Kidney epithelial cell (primary cell): ENCODE data around the gene MRPL21. TPM values are rescaled to one million over a fixed set of nuclear protein-coding genes. Genes with fewer than 3 reads are reported as not detected.

Experiments used
- DNase-seq: peaks from one replicate; pipeline ENCODE4 v3.0.0-alpha.2; 2010; ENCODE audit warnings: low read depth
- H3K27me3 ChIP-seq: 2 replicates; pipeline ENCODE4 v1.6.0; 2011; ENCODE audit warnings: low read length; ENCODE audit not compliant: control insufficient read depth, insufficient read depth
- H3K36me3 ChIP-seq: 2 replicates; pipeline ENCODE4 v1.5.1; 2011; ENCODE audit warnings: low read length; ENCODE audit not compliant: control insufficient read depth, insufficient read depth
- H3K4me3 ChIP-seq: 2 replicates; pipeline ENCODE4 v1.5.1; 2011; ENCODE audit warnings: low read depth, mild to moderate bottlenecking, control low read depth, low read length
- total RNA-seq: library from RNA; depleted of rRNA; stranded (reverse); fragments of >200 nt; gene quantifications from 2 replicates; pipeline ENCODE4 v1.2.3, GENCODE V29; 2015
- TF ChIP-seq, protein P1 (sequence below): IDR thresholded peaks from 2 replicates; pipeline ENCODE4 v1.5.1; 2011; ENCODE audit warnings: mild to moderate bottlenecking, moderate library complexity, low read length, control low read depth, inconsistent platforms; ENCODE audit not compliant: insufficient read depth, poor library complexity, severe bottlenecking

The MRPL21 gene
- total RNA-seq, 1 donor from 2014 or later = 84.3 TPM

DNA sequence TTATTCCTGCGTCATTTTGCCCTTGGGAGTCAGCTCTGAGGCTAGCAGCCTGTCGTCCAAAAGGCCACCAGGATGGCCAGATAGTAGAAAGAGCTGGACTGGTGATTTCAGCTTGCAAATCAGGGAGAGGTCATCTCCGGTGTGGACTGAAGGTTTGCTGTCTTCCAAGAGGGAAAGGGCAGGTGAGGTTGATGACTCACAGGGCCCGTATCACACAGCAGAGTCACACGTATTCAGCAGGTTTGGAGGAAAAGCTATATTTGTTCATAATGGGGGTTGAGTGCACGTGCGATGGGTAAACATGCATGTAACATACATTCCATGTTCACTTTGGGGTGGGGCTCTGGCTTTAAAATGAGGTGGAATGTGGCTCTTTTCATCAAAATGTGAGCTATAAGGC, 25.6 kb downstream of the MRPL21 start:
- no peaks in the 10 kb centered on the region for H3K27me3 ChIP-seq
- no peak overlapping the region for H3K4me3 ChIP-seq
- no peak for DNase-seq
- H3K36me3 ChIP-seq = no peaks in the 10 kb centered on the region
- TF ChIP-seq, protein P1, sequence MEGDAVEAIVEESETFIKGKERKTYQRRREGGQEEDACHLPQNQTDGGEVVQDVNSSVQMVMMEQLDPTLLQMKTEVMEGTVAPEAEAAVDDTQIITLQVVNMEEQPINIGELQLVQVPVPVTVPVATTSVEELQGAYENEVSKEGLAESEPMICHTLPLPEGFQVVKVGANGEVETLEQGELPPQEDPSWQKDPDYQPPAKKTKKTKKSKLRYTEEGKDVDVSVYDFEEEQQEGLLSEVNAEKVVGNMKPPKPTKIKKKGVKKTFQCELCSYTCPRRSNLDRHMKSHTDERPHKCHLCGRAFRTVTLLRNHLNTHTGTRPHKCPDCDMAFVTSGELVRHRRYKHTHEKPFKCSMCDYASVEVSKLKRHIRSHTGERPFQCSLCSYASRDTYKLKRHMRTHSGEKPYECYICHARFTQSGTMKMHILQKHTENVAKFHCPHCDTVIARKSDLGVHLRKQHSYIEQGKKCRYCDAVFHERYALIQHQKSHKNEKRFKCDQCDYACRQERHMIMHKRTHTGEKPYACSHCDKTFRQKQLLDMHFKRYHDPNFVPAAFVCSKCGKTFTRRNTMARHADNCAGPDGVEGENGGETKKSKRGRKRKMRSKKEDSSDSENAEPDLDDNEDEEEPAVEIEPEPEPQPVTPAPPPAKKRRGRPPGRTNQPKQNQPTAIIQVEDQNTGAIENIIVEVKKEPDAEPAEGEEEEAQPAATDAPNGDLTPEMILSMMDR = no peak

DNA sequence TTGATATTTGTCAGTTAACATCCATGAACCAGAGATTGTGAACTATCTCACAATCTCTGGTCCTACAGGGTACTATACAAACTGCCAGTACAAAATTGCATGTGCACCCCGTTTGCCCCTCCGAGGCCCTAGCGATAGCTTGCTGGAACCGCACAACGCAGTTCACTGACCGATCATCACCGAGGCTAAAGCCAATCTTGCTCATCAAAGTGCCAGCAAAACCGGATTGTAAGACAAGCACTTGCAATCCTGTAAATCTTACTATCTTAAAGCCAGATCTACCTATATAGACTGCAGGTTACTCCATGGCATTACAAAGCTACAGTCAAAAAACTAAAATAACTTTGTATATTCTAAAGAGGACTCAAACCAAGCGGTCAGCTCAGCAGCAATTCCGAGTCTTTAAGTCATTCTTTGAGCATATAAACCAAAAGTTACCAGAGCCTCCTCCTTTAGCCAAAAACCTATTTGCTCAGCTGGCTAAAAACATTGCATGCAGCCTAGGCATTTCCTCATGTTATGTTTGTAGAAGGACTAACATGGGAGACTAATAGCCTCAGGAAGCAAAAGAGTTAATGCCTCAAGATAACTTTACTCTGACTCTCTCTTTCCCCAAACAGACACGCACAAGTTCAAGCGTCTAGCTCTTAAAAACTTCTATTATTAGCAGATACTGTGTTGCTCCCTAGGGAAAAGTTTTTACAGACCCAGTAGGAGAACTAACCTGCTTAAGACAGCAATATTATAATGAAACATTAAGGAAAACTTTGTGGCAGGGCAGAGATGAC, 31.2 kb downstream of the MRPL21 start:
- TF ChIP-seq, protein P1 = no peak
- no peak for DNase-seq

DNA sequence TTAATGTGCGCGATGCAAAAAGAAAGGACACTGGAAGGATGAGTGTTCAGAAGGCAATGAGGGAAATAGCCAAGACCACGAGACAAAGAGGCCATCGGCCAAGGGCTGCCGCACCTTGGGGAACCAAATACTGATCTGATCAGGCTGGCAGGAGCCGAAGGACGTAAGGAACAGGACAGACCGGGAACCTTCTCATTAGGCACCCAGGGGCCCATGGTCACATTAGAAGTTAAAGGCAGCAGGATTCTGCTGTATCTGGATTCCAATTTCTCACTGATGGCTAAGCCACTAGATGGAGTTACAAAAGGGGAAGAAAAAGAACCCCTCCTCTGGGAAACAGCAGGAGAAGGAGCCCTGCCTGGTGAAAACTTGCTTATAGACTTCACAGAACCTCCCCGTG, 33.2 kb downstream of the MRPL21 start:
- Histone ChIP-seq H3K27me3 (peaks cover 3% of the 10 kb centered on the region), H3K36me3 (no peaks in the 10 kb centered on the region), H3K4me3 (no peak overlapping the region)
- no peak for DNase-seq
- TF ChIP-seq, protein P1 = no peak

More for the DNA sequence above, 31.2 kb downstream of the MRPL21 start:
- Histone ChIP-seq H3K36me3 (no peaks in the 10 kb centered on the region), H3K27me3 (peaks cover 3% of the 10 kb centered on the region), H3K4me3 (no peak overlapping the region)

DNA sequence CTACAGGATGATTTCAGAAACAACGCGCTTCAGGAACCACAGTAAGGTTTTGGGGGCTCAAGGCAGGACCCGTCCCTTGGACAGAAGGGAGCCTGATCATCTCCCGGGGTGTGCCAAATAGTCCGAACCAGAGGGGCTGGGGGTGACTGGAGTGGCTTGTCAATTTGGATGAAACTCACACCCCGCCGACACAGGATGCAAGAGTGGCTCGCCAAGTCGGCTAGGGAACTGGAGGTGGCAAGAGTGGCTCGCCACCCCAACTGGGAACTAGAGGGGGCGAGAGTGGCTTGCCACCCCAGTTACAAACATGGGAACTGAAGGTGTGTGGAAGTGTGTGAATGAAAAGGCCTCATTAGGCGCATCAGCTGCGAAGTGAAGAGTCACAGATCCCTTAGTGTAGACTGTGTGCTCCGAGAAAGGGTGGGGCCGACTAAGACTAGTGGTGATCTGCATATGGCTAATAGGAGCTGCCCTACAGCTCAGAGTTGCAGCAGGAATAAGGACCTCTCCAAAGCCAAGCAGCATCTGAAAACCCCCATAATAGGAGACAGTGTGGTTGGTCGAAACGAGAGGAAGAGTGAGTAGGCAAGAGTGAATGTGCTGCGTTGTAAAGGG, 35.3 kb downstream of the MRPL21 start:
- H3K4me3 ChIP-seq = no peak overlapping the region
- DNase-seq = no peak
- TF ChIP-seq, protein P1 = no peak
- no peaks in the 10 kb centered on the region for H3K36me3 ChIP-seq
- peaks cover 3% of the 10 kb centered on the region for H3K27me3 ChIP-seq

DNA sequence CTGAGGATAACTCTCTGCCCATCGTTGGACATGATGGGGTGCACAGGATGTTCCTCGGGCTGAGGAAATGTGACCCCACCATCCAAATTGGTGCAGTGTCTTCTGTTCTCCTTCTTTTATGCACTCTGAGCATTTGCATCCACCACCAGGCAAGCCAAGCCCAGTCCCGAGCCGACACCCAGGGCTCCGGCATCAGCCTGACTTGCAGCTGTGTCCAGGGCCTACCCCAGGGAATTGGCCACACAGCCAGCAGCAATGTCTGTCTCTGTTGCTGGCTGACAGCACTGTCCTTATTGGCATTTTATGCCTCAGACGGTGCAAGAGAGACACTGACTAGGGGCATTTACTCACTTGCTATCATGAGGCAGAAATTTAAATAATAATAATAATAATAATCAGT, 36.6 kb downstream of the MRPL21 start:
- peaks cover 3% of the 10 kb centered on the region for H3K27me3 ChIP-seq
- TF ChIP-seq, protein P1 = no peak
- DNase-seq = no peak
- no peaks in the 10 kb centered on the region for H3K36me3 ChIP-seq
- no peak overlapping the region for H3K4me3 ChIP-seq

DNA sequence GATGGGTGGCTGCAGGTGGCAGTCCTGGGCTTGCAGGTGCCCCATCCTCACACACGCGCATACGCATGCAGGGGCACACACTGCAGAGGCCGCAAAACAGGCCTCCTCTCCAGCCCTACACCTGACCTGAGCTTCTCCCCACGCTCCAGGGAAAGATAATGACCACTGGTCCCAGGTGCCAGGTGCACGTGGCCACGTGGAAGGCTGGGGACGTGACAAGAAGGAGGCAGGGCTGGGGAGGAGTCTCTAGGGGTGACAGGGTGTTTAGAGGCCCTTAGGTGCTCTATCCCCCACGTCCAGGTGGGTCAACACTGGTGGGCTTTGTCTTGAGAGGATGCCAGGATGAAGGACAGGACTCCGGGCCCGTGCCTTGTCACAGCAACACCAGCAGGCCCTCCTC, 38.4 kb downstream of the MRPL21 start:
- TF ChIP-seq, protein P1 = no peak

More for the DNA sequence above, 38.4 kb downstream of the MRPL21 start:
- DNase-seq = no peak
- no peaks in the 10 kb centered on the region for H3K36me3 ChIP-seq
- no peak overlapping the region for H3K4me3 ChIP-seq
- H3K27me3 ChIP-seq = no peaks in the 10 kb centered on the region
